CD14-positive monocyte (primary cell): Measurements from ENCODE around the gene RBFOX1. TPM values are rescaled to one million over a fixed set of nuclear protein-coding genes. Genes with fewer than 3 reads are reported as not detected.

Experiments used
- DNase-seq, 3 donors: peaks; one replicate each; pipeline ENCODE4 v3.0.0-alpha.2; 2011 to 2022
- H2AFZ ChIP-seq: 2 replicates; pipeline ENCODE4 v1.6.0; 2012; ENCODE audit warnings: mild to moderate bottlenecking, low read depth, low read length, inconsistent platforms; ENCODE audit not compliant: insufficient read depth, poor library complexity, severe bottlenecking
- H3K27ac ChIP-seq, 2 donors: 1 replicate in 1 of 2; 2 replicates in 1 of 2; pipeline ENCODE4 v1.5.1; 2012 to 2013; ENCODE audit warnings: low read length in 2 of 2, control low read depth in 1 of 2, inconsistent platforms in 1 of 2, low read depth in 1 of 2, mild to moderate bottlenecking in 1 of 2
- H3K27me3 ChIP-seq, 2 donors: one replicate each; pipeline versions ENCODE4 v1.6.0 to v1.6.1; 2011 to 2013; ENCODE audit warnings: low read length in 2 of 2; ENCODE audit not compliant: control insufficient read depth in 2 of 2, insufficient read depth in 2 of 2
- H3K36me3 ChIP-seq, 2 donors: replicated peaks in 1 of 2; 1 replicate in 1 of 2; 2 replicates in 1 of 2; pipeline versions ENCODE4 v1.5.1 to v1.6.1; 2012 to 2013; ENCODE audit warnings: low read length in 2 of 2, control low read depth in 1 of 2, inconsistent platforms in 1 of 2, mild to moderate bottlenecking in 1 of 2; ENCODE audit not compliant: insufficient read depth in 2 of 2, control insufficient read depth in 1 of 2
- H3K4me1 ChIP-seq, 2 donors: 1 replicate in 1 of 2; 2 replicates in 1 of 2; pipeline versions ENCODE4 v1.5.1 to v1.6.1; 2012 to 2013; ENCODE audit warnings: low read length in 2 of 2, control low read depth in 1 of 2, inconsistent platforms in 1 of 2, mild to moderate bottlenecking in 1 of 2, moderate library complexity in 1 of 2; ENCODE audit not compliant: insufficient read depth in 2 of 2, control insufficient read depth in 1 of 2
- H3K4me2 ChIP-seq: replicated peaks from 2 replicates; pipeline ENCODE3; 2012; ENCODE audit warnings: low read length, moderate library complexity, mild to moderate bottlenecking; ENCODE audit not compliant: poor library complexity, severe bottlenecking; ENCODE audit errors: extremely low read depth
- H3K4me3 ChIP-seq, 3 experiments: fragments of 200-600 bp in 1 of 3; sonication (generic) in 1 of 3; replicated peaks in 1 of 3; 1 replicate in 2 of 3; 2 replicates in 1 of 3; pipeline ENCODE4 v1.5.1; 2011 to 2013; ENCODE audit warnings: low read length in 3 of 3, mild to moderate bottlenecking in 3 of 3, control low read depth in 2 of 3, low read depth in 2 of 3, inconsistent platforms in 1 of 3, moderate library complexity in 1 of 3
- H3K79me2 ChIP-seq: 2 replicates; pipeline ENCODE4 v1.6.0; 2012; ENCODE audit warnings: mild to moderate bottlenecking, control low read depth, inconsistent platforms, low read length, moderate library complexity; ENCODE audit not compliant: insufficient read depth
- H3K9ac ChIP-seq: 2 replicates; pipeline ENCODE4 v1.6.0; 2017; ENCODE audit warnings: low read length, mild to moderate bottlenecking; ENCODE audit not compliant: insufficient read depth, poor library complexity, severe bottlenecking
- H3K9me3 ChIP-seq, 2 donors: replicated peaks in 1 of 2; 1 replicate in 1 of 2; 2 replicates in 1 of 2; pipeline versions ENCODE4 v1.5.1 to v1.6.1; 2012 to 2013; ENCODE audit warnings: low read length in 2 of 2, control low read depth in 1 of 2; ENCODE audit not compliant: control insufficient read depth in 1 of 2, insufficient read depth in 1 of 2
- H4K20me1 ChIP-seq: 2 replicates; pipeline ENCODE4 v1.6.0; 2012; ENCODE audit warnings: mild to moderate bottlenecking, low read length, control low read depth, moderate library complexity; ENCODE audit not compliant: insufficient read depth
- H3K27ac Mint-ChIP-seq, 7 donors: one replicate each; pipeline ENCODE4 v1.8.0; 2020; ENCODE audit warnings: mild to moderate bottlenecking in 7 of 7, mixed read lengths in 7 of 7, moderate library complexity in 6 of 7, inconsistent platforms in 2 of 7
- H3K27me3 Mint-ChIP-seq, 3 donors: one replicate each; pipeline ENCODE4 v1.8.0; 2021 to 2022; ENCODE audit warnings: low read depth in 3 of 3, mild to moderate bottlenecking in 3 of 3, mixed read lengths in 3 of 3, moderate library complexity in 3 of 3, inconsistent platforms in 1 of 3
- H3K36me3 Mint-ChIP-seq, 2 donors: one replicate each; pipeline ENCODE4 v1.8.0; 2020; ENCODE audit warnings: mixed read lengths in 2 of 2, inconsistent platforms in 1 of 2, mild to moderate bottlenecking in 1 of 2
- H3K4me1 Mint-ChIP-seq: one replicate; pipeline ENCODE4 v1.8.0; 2020; ENCODE audit warnings: mild to moderate bottlenecking, mixed read lengths
- H3K4me3 Mint-ChIP-seq, 2 donors: one replicate each; pipeline ENCODE4 v1.8.0; 2020; ENCODE audit warnings: mild to moderate bottlenecking in 2 of 2, mixed read lengths in 2 of 2, moderate library complexity in 1 of 2
- H3K9me3 Mint-ChIP-seq, 7 donors: one replicate each; pipeline ENCODE4 v1.8.0; 2020 to 2022; ENCODE audit warnings: mixed read lengths in 7 of 7, mild to moderate bottlenecking in 6 of 7, moderate library complexity in 6 of 7, inconsistent platforms in 2 of 7
- WGBS: methylation state at CpG from one replicate; pipeline ENCODE4 v1.1.5; 2013; ENCODE audit warnings: missing lambda C conversion rate; ENCODE audit not compliant: insufficient coverage; 5-methylcytosine and 5-hydroxymethylcytosine counted together
- intact Hi-C, 2 donors: fragments of 100-400 bp; cut with micrococcal nuclease; formaldehyde crosslinking; loops; one replicate each; pipeline versions ENCODE4 v1.15.0 to v1.15.1; 2023
- polyA plus RNA-seq, 3 donors: library from polyadenylated mRNA; depleted of rRNA in 1 of 3; unstranded in 2 of 3; stranded (reverse) in 1 of 3; fragments of 300-500 nt in 2 of 3; fragments of >200 nt in 1 of 3; fragmentation: Illumina TruSeq in 2 of 3; gene quantifications; 1 replicate in 2 of 3; 2 replicates in 1 of 3; pipeline ENCODE4 v1.2.3, GENCODE V29; 2012 to 2021
- TF ChIP-seq, protein P1 (sequence below): fragments of 200-600 bp; IDR thresholded peaks from one replicate; pipeline ENCODE4 v1.8.0; 2022; ENCODE audit warnings: antibody characterized with exemption, mild to moderate bottlenecking

Gene RBFOX1
- polyA plus RNA-seq, 3 donors = not detected

GRCh38 chr16:7313170-7313569 lies 19.5 kb upstream of the RBFOX1 start:
- no peaks in the 10 kb centered on the region for H3K36me3 ChIP-seq
- Mint-ChIP-seq H3K4me1 (no peaks in the 10 kb centered on the region), H3K27me3 (peaks cover 3 to 17% (median 11%) of the 10 kb centered on the region in 3 donors)

GRCh38 chr16:7314163-7314562 lies 18.5 kb upstream of the RBFOX1 start:
- Histone ChIP-seq H3K4me1 (no peaks in the 10 kb centered on the region), H3K9ac (no peak overlapping the region), H3K9me3 (no peaks in the 10 kb centered on the region), H3K4me2 (no peak overlapping the region), H3K27me3 (peaks cover 0 to 6% of the 10 kb centered on the region in 2 donors), H4K20me1 (no peaks in the 10 kb centered on the region), H2AFZ (no peak overlapping the region), H3K4me3 (no peak overlapping the region), H3K79me2 (no peaks in the 10 kb centered on the region), H3K36me3 (no peaks in the 10 kb centered on the region), H3K27ac (no peak overlapping the region)
- H3K27me3 Mint-ChIP-seq = peaks cover 3 to 17% (median 11%) of the 10 kb centered on the region in 3 donors
- no peak for DNase-seq
- WGBS = 20% methylated on average over 1 of the region's 12 CpGs
- no peak overlapping the region for H3K27ac Mint-ChIP-seq
- no peak overlapping the region for H3K4me3 Mint-ChIP-seq
- peaks cover 0 to 3% (median 0%) of the 10 kb centered on the region in 7 donors for H3K9me3 Mint-ChIP-seq
- H3K36me3 Mint-ChIP-seq = no peaks in the 10 kb centered on the region
- intact Hi-C loops = no loop called here
- H3K4me1 Mint-ChIP-seq = no peaks in the 10 kb centered on the region
- TF ChIP-seq, protein P1, sequence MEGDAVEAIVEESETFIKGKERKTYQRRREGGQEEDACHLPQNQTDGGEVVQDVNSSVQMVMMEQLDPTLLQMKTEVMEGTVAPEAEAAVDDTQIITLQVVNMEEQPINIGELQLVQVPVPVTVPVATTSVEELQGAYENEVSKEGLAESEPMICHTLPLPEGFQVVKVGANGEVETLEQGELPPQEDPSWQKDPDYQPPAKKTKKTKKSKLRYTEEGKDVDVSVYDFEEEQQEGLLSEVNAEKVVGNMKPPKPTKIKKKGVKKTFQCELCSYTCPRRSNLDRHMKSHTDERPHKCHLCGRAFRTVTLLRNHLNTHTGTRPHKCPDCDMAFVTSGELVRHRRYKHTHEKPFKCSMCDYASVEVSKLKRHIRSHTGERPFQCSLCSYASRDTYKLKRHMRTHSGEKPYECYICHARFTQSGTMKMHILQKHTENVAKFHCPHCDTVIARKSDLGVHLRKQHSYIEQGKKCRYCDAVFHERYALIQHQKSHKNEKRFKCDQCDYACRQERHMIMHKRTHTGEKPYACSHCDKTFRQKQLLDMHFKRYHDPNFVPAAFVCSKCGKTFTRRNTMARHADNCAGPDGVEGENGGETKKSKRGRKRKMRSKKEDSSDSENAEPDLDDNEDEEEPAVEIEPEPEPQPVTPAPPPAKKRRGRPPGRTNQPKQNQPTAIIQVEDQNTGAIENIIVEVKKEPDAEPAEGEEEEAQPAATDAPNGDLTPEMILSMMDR = no peak

More at GRCh38 chr16:7313170-7313569, 19.5 kb upstream of the RBFOX1 start:
- Histone ChIP-seq H3K27me3 (peaks cover 0 to 6% of the 10 kb centered on the region in 2 donors), H3K9ac (no peak overlapping the region), H3K4me3 (no peak overlapping the region), H3K9me3 (no peaks in the 10 kb centered on the region), H3K27ac (no peak overlapping the region), H3K4me2 (no peak overlapping the region), H4K20me1 (no peaks in the 10 kb centered on the region), H3K4me1 (no peaks in the 10 kb centered on the region), H2AFZ (no peak overlapping the region), H3K79me2 (no peaks in the 10 kb centered on the region)
- no CpG with 5 or more reads among the region's 5 CpGs for WGBS
- H3K9me3 Mint-ChIP-seq = peaks cover 0 to 3% (median 0%) of the 10 kb centered on the region in 7 donors
- H3K27ac Mint-ChIP-seq = no peak overlapping the region
- H3K36me3 Mint-ChIP-seq = no peaks in the 10 kb centered on the region
- TF ChIP-seq, protein P1 = peak; percentile 9
- no peak for DNase-seq
- intact Hi-C loops = no loop called here
- H3K4me3 Mint-ChIP-seq = no peak overlapping the region
